Vagina (tissue), 2 donors: Measurements from ENCODE around the gene VSIR. TPM values are rescaled to one million over a fixed set of nuclear protein-coding genes. Genes with fewer than 3 reads are reported as not detected.

Source experiments
- DNase-seq, 2 donors: peaks; one replicate each; pipeline ENCODE4 v3.0.0-alpha.2; 2017; ENCODE audit errors: extremely low spot score in 2 of 2
- H3K27ac ChIP-seq: fragments of 200-600 bp; sonication (generic); one replicate; pipeline ENCODE4 v1.5.1; 2019
- H3K27me3 ChIP-seq: fragments of 200-600 bp; sonication (generic); one replicate; pipeline ENCODE4 v1.5.1; 2019
- H3K36me3 ChIP-seq, 2 donors: fragments of 200-600 bp; sonication (generic); one replicate each; pipeline ENCODE4 v1.5.1; 2017 to 2019
- H3K4me1 ChIP-seq: fragments of 200-600 bp; sonication (generic); one replicate; pipeline ENCODE4 v1.5.1; 2019
- H3K4me3 ChIP-seq, 2 donors: fragments of 200-600 bp; sonication (generic); 1 replicate in 1 of 2; 2 replicates in 1 of 2; pipeline ENCODE4 v1.5.1; 2016 to 2019
- H3K9me3 ChIP-seq: fragments of 200-600 bp; sonication (generic); one replicate; pipeline ENCODE4 v1.5.1; 2019
- CTCF ChIP-seq, 3 experiments: fragments of 450-650 bp in 2 of 3; fragments of 200-600 bp in 1 of 3; sonication (generic) in 1 of 3; IDR thresholded peaks; one replicate each; pipeline ENCODE4 v1.5.1; 2017 to 2019; ENCODE audit warnings: antibody characterized with exemption in 3 of 3, mild to moderate bottlenecking in 2 of 3, moderate library complexity in 2 of 3
- POLR2A ChIP-seq, 2 donors: fragments of 450-650 bp; IDR thresholded peaks; one replicate each; pipeline ENCODE4 v1.6.1; 2017; ENCODE audit warnings: antibody characterized with exemption in 2 of 2, mild to moderate bottlenecking in 2 of 2, moderate library complexity in 2 of 2
- POLR2AphosphoS5 ChIP-seq, 2 donors: sonication (generic); formaldehyde crosslinking; IDR thresholded peaks; one replicate each; pipeline ENCODE4 v1.9.0; 2017; ENCODE audit warnings: antibody characterized with exemption in 2 of 2, mild to moderate bottlenecking in 2 of 2, low read depth in 1 of 2; ENCODE audit not compliant: insufficient read depth in 1 of 2
- intact Hi-C: fragments of 100-400 bp; cut with DNase I; formaldehyde crosslinking; loops from one replicate; pipeline ENCODE4 v1.15.1; 2023
- total RNA-seq: library from RNA; depleted of rRNA; stranded (reverse); fragments of >200 nt; gene quantifications from one replicate; pipeline ENCODE4 v1.2.3, GENCODE V29; 2016

The VSIR gene
- total RNA-seq, 1 donor from 2014 or later, result 96.5 TPM

GRCh38 chr10:71727105-71727737 is 46.1 kb downstream of the VSIR start:
- peak overlapping the region in 1 of 2 donors; percentile 11 for H3K4me3 ChIP-seq
- peak overlapping the region; percentile 86 for H3K27ac ChIP-seq
- intact Hi-C loops, result no loop called here
- no peak for DNase-seq
- H3K9me3 ChIP-seq, result no peaks in the 10 kb centered on the region
- TF ChIP-seq POLR2A (IDR thresholded peaks at IDR 0.05) (no peak), CTCF (IDR thresholded peaks at IDR 0.05) (no peak), POLR2AphosphoS5 (IDR thresholded peaks at IDR 0.05; ENCODE audit: insufficient read depth in 1 of 2, low read depth in 1 of 2) (no peak)
- no peaks in the 10 kb centered on the region for H3K36me3 ChIP-seq
- H3K4me1 ChIP-seq, result peaks cover 46% of the 10 kb centered on the region
- H3K27me3 ChIP-seq, result no peaks in the 10 kb centered on the region

GRCh38 chr10:71726580-71727104 is 46.7 kb downstream of the VSIR start:
- Histone ChIP-seq H3K9me3 (no peaks in the 10 kb centered on the region), H3K36me3 (no peaks in the 10 kb centered on the region), H3K4me1 (peaks cover 46% of the 10 kb centered on the region), H3K27me3 (no peaks in the 10 kb centered on the region), H3K27ac (peak overlapping the region; percentile 86), H3K4me3 (no peak overlapping the region)
- no peak for DNase-seq
- intact Hi-C loops, result no loop called here
- TF ChIP-seq POLR2AphosphoS5 (IDR thresholded peaks at IDR 0.05; ENCODE audit: insufficient read depth in 1 of 2, low read depth in 1 of 2) (no peak), CTCF (IDR thresholded peaks at IDR 0.05) (no peak), POLR2A (IDR thresholded peaks at IDR 0.05) (no peak)

- Histone ChIP-seq H3K4me3 (no peak overlapping the region), H3K4me1 (peaks cover 46% of the 10 kb centered on the region), H3K27me3 (no peaks in the 10 kb centered on the region), H3K36me3 (no peaks in the 10 kb centered on the region), H3K9me3 (no peaks in the 10 kb centered on the region), H3K27ac (peak overlapping the region; percentile 86)
- no peak for DNase-seq
- intact Hi-C loops, result no loop called here
- TF ChIP-seq POLR2A (IDR thresholded peaks at IDR 0.05) (no peak), POLR2AphosphoS5 (IDR thresholded peaks at IDR 0.05; ENCODE audit: insufficient read depth in 1 of 2, low read depth in 1 of 2) (no peak), CTCF (IDR thresholded peaks at IDR 0.05) (no peak)
Measured at GRCh38 chr10:71725998-71726579, 47.2 kb downstream of the VSIR start.

GRCh38 chr10:71725249-71725648 is 48.1 kb downstream of the VSIR start:
- Histone ChIP-seq H3K4me3 (no peak overlapping the region), H3K27ac (peak overlapping the region; percentile 86), H3K9me3 (no peaks in the 10 kb centered on the region), H3K36me3 (no peaks in the 10 kb centered on the region), H3K27me3 (no peaks in the 10 kb centered on the region), H3K4me1 (peaks cover 46% of the 10 kb centered on the region)
- intact Hi-C loops, result no loop called here
- TF ChIP-seq CTCF (IDR thresholded peaks at IDR 0.05) (no peak), POLR2A (IDR thresholded peaks at IDR 0.05) (no peak), POLR2AphosphoS5 (IDR thresholded peaks at IDR 0.05; ENCODE audit: insufficient read depth in 1 of 2, low read depth in 1 of 2) (no peak)
- DNase-seq, result no peak

GRCh38 chr10:71724539-71724938 is 48.8 kb downstream of the VSIR start:
- no peak for DNase-seq
- H3K27ac ChIP-seq, result no peak overlapping the region
- no peak overlapping the region for H3K4me3 ChIP-seq
- H3K9me3 ChIP-seq, result no peaks in the 10 kb centered on the region
- peaks cover 46% of the 10 kb centered on the region for H3K4me1 ChIP-seq
- no peaks in the 10 kb centered on the region for H3K36me3 ChIP-seq
- no peak for TF ChIP-seq POLR2AphosphoS5 (IDR thresholded peaks at IDR 0.05; ENCODE audit: insufficient read depth in 1 of 2, low read depth in 1 of 2)
- no peak for TF ChIP-seq POLR2A (IDR thresholded peaks at IDR 0.05)
- no peak for TF ChIP-seq CTCF (IDR thresholded peaks at IDR 0.05)
- H3K27me3 ChIP-seq, result no peaks in the 10 kb centered on the region
- intact Hi-C loops, result no loop called here
